GM21825 (cell line): ENCODE measurements around the gene HMX1.

Experiments used
- ATAC-seq: cut with Tn5 transposase; IDR thresholded peaks from one replicate; pipeline ENCODE4 v1.9.1; 2021; ENCODE audit warnings: mild to moderate bottlenecking, moderate library complexity; ENCODE audit not compliant: unreplicated experiment

HMX1 gene

GRCh38 chr4:8821151-8821950 lies 50.3 kb downstream of the HMX1 start:
- no peak for ATAC-seq

- no peak for ATAC-seq
Observed at GRCh38 chr4:8820178-8821102, 51.2 kb downstream of the HMX1 start.

- ATAC-seq = no peak
Observed at GRCh38 chr4:8819473-8820177, 52.0 kb downstream of the HMX1 start.

- no peak for ATAC-seq
Observed at GRCh38 chr4:8819019-8819418, 52.6 kb downstream of the HMX1 start.

GRCh38 chr4:8818063-8818881 lies 53.4 kb downstream of the HMX1 start:
- ATAC-seq = no peak

GRCh38 chr4:8817813-8818062 lies 53.9 kb downstream of the HMX1 start:
- ATAC-seq = no peak

GRCh38 chr4:8817096-8817812 lies 54.4 kb downstream of the HMX1 start:
- ATAC-seq = no peak
